RWPE2 (cell line): ENCODE measurements around the gene GPR132.
"Not testable (repeated sequence)": the region's sequence is repeated elsewhere in the genome, so short reads cannot be mapped to it uniquely, and the experiment has no call there.

Source experiments
- ATAC-seq: fragments of 200-7000 bp; cut with Tn5 transposase; 3 replicates; pipeline ENCODE4 v1.9.1; 2021; ENCODE audit warnings: low read depth
- DNase-seq: peaks from one replicate; pipeline ENCODE4 v3.0.0-alpha.2; 2020; ENCODE audit warnings: low spot score
- H3K27ac ChIP-seq: fragments of 450-650 bp; 2 replicates; pipeline ENCODE4 v1.5.1; 2017; ENCODE audit warnings: mild to moderate bottlenecking; ENCODE audit not compliant: poor library complexity, severe bottlenecking
- H3K27me3 ChIP-seq: fragments of 250-450 bp; sonication (Bioruptor Pico); 2 replicates; pipeline ENCODE4 v1.5.1; 2021; ENCODE audit warnings: mild to moderate bottlenecking, moderate library complexity; ENCODE audit not compliant: insufficient read depth, poor library complexity, severe bottlenecking
- H3K36me3 ChIP-seq: fragments of 250-450 bp; sonication (Bioruptor Pico); 2 replicates; pipeline ENCODE4 v1.5.1; 2020; ENCODE audit warnings: low read depth, mild to moderate bottlenecking, moderate library complexity
- H3K4me1 ChIP-seq: fragments of 250-450 bp; sonication (Bioruptor Pico); 2 replicates; pipeline ENCODE4 v1.5.1; 2021; ENCODE audit warnings: mild to moderate bottlenecking, moderate library complexity; ENCODE audit not compliant: insufficient read depth, poor library complexity, severe bottlenecking
- H3K4me3 ChIP-seq: fragments of 250-450 bp; sonication (Bioruptor Pico); 2 replicates; pipeline ENCODE4 v1.5.1; 2021; ENCODE audit warnings: mild to moderate bottlenecking, moderate library complexity; ENCODE audit not compliant: severe bottlenecking
- H3K9me3 ChIP-seq: fragments of 250-450 bp; sonication (Bioruptor Pico); 2 replicates; pipeline ENCODE4 v1.5.1; 2021; ENCODE audit warnings: mild to moderate bottlenecking, moderate library complexity; ENCODE audit not compliant: severe bottlenecking
- TF ChIP-seq, protein P1 (sequence below): fragments of 450-650 bp; IDR thresholded peaks from one replicate; pipeline ENCODE4 v1.5.1; 2017; ENCODE audit warnings: mild to moderate bottlenecking, moderate library complexity; ENCODE audit not compliant: poor library complexity, severe bottlenecking

Gene GPR132

GRCh38 chr14:105039458-105040205 lies 25.6 kb downstream of the GPR132 start:
- no peak for ATAC-seq
- peaks cover 12% of the 10 kb centered on the region for H3K4me1 ChIP-seq
- no peak overlapping the region for H3K4me3 ChIP-seq
- H3K27ac ChIP-seq: no peak overlapping the region
- no peaks in the 10 kb centered on the region for H3K9me3 ChIP-seq
- DNase-seq: no peak
- TF ChIP-seq, protein P1, sequence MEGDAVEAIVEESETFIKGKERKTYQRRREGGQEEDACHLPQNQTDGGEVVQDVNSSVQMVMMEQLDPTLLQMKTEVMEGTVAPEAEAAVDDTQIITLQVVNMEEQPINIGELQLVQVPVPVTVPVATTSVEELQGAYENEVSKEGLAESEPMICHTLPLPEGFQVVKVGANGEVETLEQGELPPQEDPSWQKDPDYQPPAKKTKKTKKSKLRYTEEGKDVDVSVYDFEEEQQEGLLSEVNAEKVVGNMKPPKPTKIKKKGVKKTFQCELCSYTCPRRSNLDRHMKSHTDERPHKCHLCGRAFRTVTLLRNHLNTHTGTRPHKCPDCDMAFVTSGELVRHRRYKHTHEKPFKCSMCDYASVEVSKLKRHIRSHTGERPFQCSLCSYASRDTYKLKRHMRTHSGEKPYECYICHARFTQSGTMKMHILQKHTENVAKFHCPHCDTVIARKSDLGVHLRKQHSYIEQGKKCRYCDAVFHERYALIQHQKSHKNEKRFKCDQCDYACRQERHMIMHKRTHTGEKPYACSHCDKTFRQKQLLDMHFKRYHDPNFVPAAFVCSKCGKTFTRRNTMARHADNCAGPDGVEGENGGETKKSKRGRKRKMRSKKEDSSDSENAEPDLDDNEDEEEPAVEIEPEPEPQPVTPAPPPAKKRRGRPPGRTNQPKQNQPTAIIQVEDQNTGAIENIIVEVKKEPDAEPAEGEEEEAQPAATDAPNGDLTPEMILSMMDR: no peak
- no peaks in the 10 kb centered on the region for H3K36me3 ChIP-seq
- no peaks in the 10 kb centered on the region for H3K27me3 ChIP-seq

- not testable (repeated sequence) for ATAC-seq, H3K36me3 ChIP-seq, H3K9me3 ChIP-seq, DNase-seq, H3K27me3 ChIP-seq, H3K4me3 ChIP-seq
- peaks cover 12% of the 10 kb centered on the region for H3K4me1 ChIP-seq
- peak overlapping the region; percentile 6 for H3K27ac ChIP-seq
Observed at GRCh38 chr14:105035616-105036015, 29.6 kb downstream of the GPR132 start.

- H3K4me3 ChIP-seq: peak overlapping the region; percentile 32
- TF ChIP-seq, protein P1: no peak
Observed at GRCh38 chr14:105034315-105035039, 30.8 kb downstream of the GPR132 start.

GRCh38 chr14:105033412-105033900 lies 31.8 kb downstream of the GPR132 start:
- Histone ChIP-seq H3K4me3 (peak overlapping the region; percentile 32), H3K27ac (peak overlapping the region; percentile 100), H3K4me1 (peaks cover 21% of the 10 kb centered on the region)
- not testable (repeated sequence) for H3K36me3 ChIP-seq, DNase-seq, ATAC-seq, H3K27me3 ChIP-seq, H3K9me3 ChIP-seq

More at GRCh38 chr14:105034315-105035039, 30.8 kb downstream of the GPR132 start:
- H3K4me1 ChIP-seq: peaks cover 17% of the 10 kb centered on the region
- no peak for DNase-seq
- ATAC-seq: no peak
- no peaks in the 10 kb centered on the region for H3K27me3 ChIP-seq
- no peaks in the 10 kb centered on the region for H3K9me3 ChIP-seq
- peak overlapping the region; percentile 100 for H3K27ac ChIP-seq
- H3K36me3 ChIP-seq: no peaks in the 10 kb centered on the region

- Histone ChIP-seq H3K4me3 (peak overlapping the region; percentile 32), H3K27ac (peak overlapping the region; percentile 100), H3K4me1 (peaks cover 31% of the 10 kb centered on the region)
- H3K27me3 ChIP-seq, H3K9me3 ChIP-seq, H3K36me3 ChIP-seq, DNase-seq: not testable (repeated sequence)
- ATAC-seq: peak; percentile 44
Observed at GRCh38 chr14:105032451-105032901, 32.8 kb downstream of the GPR132 start.

DNA sequence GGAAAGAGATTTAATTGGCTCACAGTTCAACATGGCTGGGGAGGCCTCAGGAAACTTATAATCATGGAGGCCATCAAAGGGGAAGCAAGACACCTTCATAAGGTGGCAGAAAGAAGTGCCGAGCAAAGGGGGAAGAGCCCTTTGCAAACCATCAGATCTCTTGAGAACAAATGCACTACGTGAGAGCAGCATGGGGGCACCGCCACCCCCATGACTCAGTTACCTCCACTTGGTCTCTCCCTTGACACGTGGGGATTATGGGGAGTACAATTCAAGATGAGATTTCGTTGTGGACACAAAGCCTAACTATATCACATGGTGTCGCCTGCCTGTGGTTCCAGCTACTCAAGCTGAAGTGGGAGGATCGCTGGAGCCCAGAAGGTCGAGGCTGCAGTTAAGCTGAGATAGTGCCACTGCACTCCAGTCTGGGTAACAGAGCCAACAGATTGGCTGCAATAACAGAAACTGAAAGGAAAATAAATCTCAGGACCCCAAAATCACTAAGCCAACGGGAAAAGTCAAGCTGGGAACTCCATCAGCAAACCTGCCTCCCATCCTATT lies 34.3 kb downstream of the GPR132 start:
- Histone ChIP-seq H3K27ac (peak overlapping the region; percentile 100), H3K36me3 (no peaks in the 10 kb centered on the region), H3K27me3 (no peaks in the 10 kb centered on the region), H3K4me3 (no peak overlapping the region), H3K9me3 (no peaks in the 10 kb centered on the region), H3K4me1 (peaks cover 39% of the 10 kb centered on the region)
- DNase-seq (no peak), ATAC-seq (no peak)
- TF ChIP-seq, protein P1: no peak
